NCI-H524 treated with DMSO at 0.1 percent for 48 hours (cell line): Measurements from ENCODE around the gene C1RL.
"Not testable (repeated sequence)": the region's sequence is repeated elsewhere in the genome, so short reads cannot be mapped to it uniquely, and the experiment has no call there.

Source experiments
- DNase-seq: peaks from one replicate; lab custom pipeline; 2025; lab: John Stamatoyannopoulos, UW

The C1RL gene

GRCh38 chr12:7114008-7114407 is 5.0 kb upstream of the C1RL start:
- no peak for DNase-seq

- no peak for DNase-seq
Measured at GRCh38 chr12:7113389-7113871, 4.4 kb upstream of the C1RL start.

GRCh38 chr12:7112041-7112440 is 3.0 kb upstream of the C1RL start:
- no peak for DNase-seq

- no peak for DNase-seq
Measured at GRCh38 chr12:7110661-7111060, 1.6 kb upstream of the C1RL start.

- DNase-seq = no peak
Measured at GRCh38 chr12:7109572-7109920, 532 bp upstream of the C1RL start.

GRCh38 chr12:7108003-7108795 is 815 bp downstream of the C1RL start:
- no peak for DNase-seq

- no peak for DNase-seq
Measured at GRCh38 chr12:7107636-7108002, 1.4 kb downstream of the C1RL start.

- DNase-seq = not testable (repeated sequence)
Measured at GRCh38 chr12:7107181-7107580, 1.8 kb downstream of the C1RL start.

- DNase-seq = no peak
Measured at GRCh38 chr12:7106082-7106481, 2.9 kb downstream of the C1RL start.

- no peak for DNase-seq
Measured at GRCh38 chr12:7103837-7104584, 5.0 kb downstream of the C1RL start.

GRCh38 chr12:7102582-7102981 is 6.4 kb downstream of the C1RL start:
- DNase-seq = no peak

GRCh38 chr12:7101694-7102131 is 7.3 kb downstream of the C1RL start:
- no peak for DNase-seq

GRCh38 chr12:7101047-7101693 is 7.8 kb downstream of the C1RL start:
- no peak for DNase-seq

GRCh38 chr12:7100239-7100638 is 8.8 kb downstream of the C1RL start:
- DNase-seq = no peak

GRCh38 chr12:7099290-7099996 is 9.6 kb downstream of the C1RL start:
- no peak for DNase-seq

- DNase-seq = no peak
Measured at GRCh38 chr12:7096979-7097378, 12.0 kb downstream of the C1RL start.

- DNase-seq = no peak
Measured at GRCh38 chr12:7096006-7096932, 12.7 kb downstream of the C1RL start.

- no peak for DNase-seq
Measured at GRCh38 chr12:7093892-7094291, 15.1 kb downstream of the C1RL start.

GRCh38 chr12:7093486-7093885 is 15.5 kb downstream of the C1RL start:
- DNase-seq = no peak

GRCh38 chr12:7092986-7093460 is 16.0 kb downstream of the C1RL start:
- DNase-seq = no peak
